ENCODE measurements around the gene PET100.

- TF ChIP-seq CTCF (conservative IDR thresholded peaks at IDR 0.05 in 1 of 2, IDR thresholded peaks at IDR 0.05 in 1 of 2; ENCODE audit: extremely low read depth in 1 of 2, insufficient read depth in 1 of 2, low read depth in 1 of 2, low read length in 2 of 2), result no peak
- TF ChIP-seq EZH2 (IDR thresholded peaks at IDR 0.05; ENCODE audit: borderline replicate concordance, low read length), result no peak
Observed at GRCh38 chr19:7595466-7596133, 34.0 kb upstream of the PET100 start, which contains the start of gene CAMSAP3.
